Esophagus squamous epithelium (tissue), 5 donors: ENCODE data around the gene CEP63. TPM values are rescaled to one million over a fixed set of nuclear protein-coding genes. Genes with fewer than 3 reads are reported as not detected.

Source experiments
- DNase-seq: peaks from one replicate; lab custom pipeline; 2025; lab: John Stamatoyannopoulos, UW
- H3K27ac ChIP-seq, 4 donors: fragments of 200-600 bp; sonication (generic); one replicate each; pipeline ENCODE4 v1.5.1; 2016 to 2019; ENCODE audit warnings: mild to moderate bottlenecking in 1 of 4
- H3K27me3 ChIP-seq, 4 donors: fragments of 200-600 bp; sonication (generic); 1 replicate in 3 of 4; 2 replicates in 1 of 4; pipeline versions ENCODE4 v1.5.1 to v1.6.0; 2017 to 2021; ENCODE audit warnings: antibody characterized with exemption in 1 of 4
- H3K36me3 ChIP-seq, 3 donors: fragments of 200-600 bp; sonication (generic); one replicate each; pipeline ENCODE4 v1.5.1; 2016 to 2019
- H3K4me1 ChIP-seq, 3 donors: fragments of 200-600 bp; sonication (generic); one replicate each; pipeline ENCODE4 v1.5.1; 2017 to 2019
- H3K4me3 ChIP-seq, 4 donors: fragments of 200-600 bp; sonication (generic); 1 replicate in 3 of 4; 2 replicates in 1 of 4; pipeline ENCODE4 v1.5.1; 2016 to 2019; ENCODE audit warnings: mild to moderate bottlenecking in 2 of 4, moderate library complexity in 1 of 4
- H3K9me3 ChIP-seq, 3 donors: fragments of 200-600 bp; sonication (generic); one replicate each; pipeline ENCODE4 v1.5.1; 2016 to 2019
- POLR2A ChIP-seq, 4 donors: fragments of 450-650 bp; IDR thresholded peaks; one replicate each; pipeline ENCODE4 v1.6.1; 2017; ENCODE audit warnings: antibody characterized with exemption in 4 of 4, mild to moderate bottlenecking in 4 of 4, moderate library complexity in 3 of 4
- WGBS, 2 donors: methylation state at CpG; one replicate each; pipeline ENCODE4 v1.1.5; 2018; 5-methylcytosine and 5-hydroxymethylcytosine counted together
- intact Hi-C: fragments of 100-400 bp; cut with DNase I; formaldehyde crosslinking; loops from one replicate; pipeline ENCODE4 v1.15.0; 2022
- total RNA-seq, 4 donors: library from RNA; depleted of rRNA; stranded (reverse); fragments of >200 nt; gene quantifications; one replicate each; pipeline ENCODE4 v1.1.0, GENCODE V29; 2016
- TF ChIP-seq, protein P1 (sequence below), 6 experiments: fragments of 450-650 bp in 4 of 6; fragments of 200-600 bp in 2 of 6; sonication (generic) in 2 of 6; IDR thresholded peaks; one replicate each; pipeline ENCODE4 v1.5.1; 2016 to 2019; ENCODE audit warnings: antibody characterized with exemption in 6 of 6, mild to moderate bottlenecking in 4 of 6, moderate library complexity in 4 of 6
- donor health status: DM: yes; HTN: yes; CAD: no.

CEP63 gene
- total RNA-seq, 4 donors from 2014 or later, result 7.7 to 18.1 (median 14.4) TPM

DNA sequence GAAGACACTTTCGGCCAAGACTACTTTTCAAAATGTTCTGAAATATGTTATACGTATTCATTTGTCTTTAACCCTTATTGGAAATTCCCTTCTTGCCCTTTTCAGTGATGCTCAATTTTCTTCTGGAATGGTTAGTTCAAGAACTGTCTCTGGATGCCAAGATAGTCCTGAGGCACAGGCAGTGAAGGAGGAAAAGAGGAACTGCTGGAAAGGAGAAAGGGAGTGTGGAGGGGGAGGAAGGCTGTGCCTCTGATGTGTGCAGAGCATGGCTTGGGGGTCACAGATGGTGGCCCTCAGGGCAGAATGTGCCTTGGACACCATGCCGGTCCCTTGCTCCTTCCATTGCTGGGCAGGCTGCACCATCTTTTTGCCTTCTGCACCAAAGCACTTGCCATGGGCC lies 73.7 kb downstream of the CEP63 start:
- DNase-seq, result no peak
- WGBS, 2 donors, result 98 to 100% methylated on average over 3 of the region's 3 CpGs
- no peak overlapping the region for H3K4me3 ChIP-seq
- peaks cover 0 to 9% (median 0%) of the 10 kb centered on the region in 3 donors for H3K4me1 ChIP-seq
- intact Hi-C loops, result no loop called here
- no peaks in the 10 kb centered on the region for H3K9me3 ChIP-seq
- no peak overlapping the region for H3K27ac ChIP-seq
- TF ChIP-seq POLR2A (IDR thresholded peaks at IDR 0.05), result no peak
- TF ChIP-seq, protein P1, sequence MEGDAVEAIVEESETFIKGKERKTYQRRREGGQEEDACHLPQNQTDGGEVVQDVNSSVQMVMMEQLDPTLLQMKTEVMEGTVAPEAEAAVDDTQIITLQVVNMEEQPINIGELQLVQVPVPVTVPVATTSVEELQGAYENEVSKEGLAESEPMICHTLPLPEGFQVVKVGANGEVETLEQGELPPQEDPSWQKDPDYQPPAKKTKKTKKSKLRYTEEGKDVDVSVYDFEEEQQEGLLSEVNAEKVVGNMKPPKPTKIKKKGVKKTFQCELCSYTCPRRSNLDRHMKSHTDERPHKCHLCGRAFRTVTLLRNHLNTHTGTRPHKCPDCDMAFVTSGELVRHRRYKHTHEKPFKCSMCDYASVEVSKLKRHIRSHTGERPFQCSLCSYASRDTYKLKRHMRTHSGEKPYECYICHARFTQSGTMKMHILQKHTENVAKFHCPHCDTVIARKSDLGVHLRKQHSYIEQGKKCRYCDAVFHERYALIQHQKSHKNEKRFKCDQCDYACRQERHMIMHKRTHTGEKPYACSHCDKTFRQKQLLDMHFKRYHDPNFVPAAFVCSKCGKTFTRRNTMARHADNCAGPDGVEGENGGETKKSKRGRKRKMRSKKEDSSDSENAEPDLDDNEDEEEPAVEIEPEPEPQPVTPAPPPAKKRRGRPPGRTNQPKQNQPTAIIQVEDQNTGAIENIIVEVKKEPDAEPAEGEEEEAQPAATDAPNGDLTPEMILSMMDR (IDR thresholded peaks at IDR 0.05), result no peak
- no peaks in the 10 kb centered on the region for H3K27me3 ChIP-seq
- peaks cover 0 to 62% (median 0%) of the 10 kb centered on the region in 3 donors for H3K36me3 ChIP-seq

DNA sequence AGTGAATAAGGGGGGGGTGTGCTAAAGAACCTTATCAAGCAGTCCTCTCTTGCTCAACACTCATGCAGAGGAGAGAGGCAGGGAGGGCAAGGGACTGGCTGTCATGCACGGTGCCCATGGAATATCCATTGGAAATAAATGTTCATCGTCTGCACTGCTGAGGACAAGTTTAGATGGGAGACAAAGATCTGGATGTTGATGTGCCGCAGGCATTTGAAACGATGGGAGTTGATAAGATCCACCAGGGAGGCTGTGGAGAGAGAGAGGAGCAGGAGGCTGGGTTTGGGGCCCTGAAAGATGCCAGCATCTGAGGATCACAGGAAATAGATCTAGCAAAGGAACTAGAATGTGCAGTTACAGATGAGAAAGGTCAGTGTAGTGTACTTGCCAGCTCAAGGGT lies 76.2 kb downstream of the CEP63 start:
- TF ChIP-seq, protein P1 (IDR thresholded peaks at IDR 0.05), result no peak
- no peak for TF ChIP-seq POLR2A (IDR thresholded peaks at IDR 0.05)
- 98% methylated on average over 4 of the region's 4 CpGs for WGBS, 2 donors

DNA sequence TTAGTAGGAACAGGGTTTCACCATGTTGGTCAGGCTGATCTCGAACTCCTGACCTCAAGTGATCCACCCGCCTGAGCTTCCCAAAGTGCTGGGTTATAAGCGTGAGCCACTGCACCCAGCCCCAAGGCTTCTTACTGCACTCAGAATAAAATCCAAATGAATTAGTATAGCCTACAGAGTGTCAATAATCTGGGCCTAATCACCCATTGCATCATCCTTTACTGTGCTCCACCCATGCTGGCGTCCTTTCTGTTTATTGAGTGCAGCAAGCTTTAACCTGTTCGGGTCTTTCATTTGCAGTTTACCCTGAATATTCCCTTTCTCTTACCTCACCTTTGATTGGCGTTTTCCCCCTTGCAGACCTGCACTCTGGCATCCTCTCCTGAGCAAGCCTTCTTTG lies 77.7 kb downstream of the CEP63 start:
- H3K27ac ChIP-seq, result no peak overlapping the region
- WGBS, 2 donors, result 52 to 72% methylated on average over 6 of the region's 6 CpGs
- no peaks in the 10 kb centered on the region for H3K27me3 ChIP-seq
- peaks cover 0 to 43% (median 0%) of the 10 kb centered on the region in 3 donors for H3K36me3 ChIP-seq
- no peaks in the 10 kb centered on the region for H3K9me3 ChIP-seq
- no peak for TF ChIP-seq POLR2A (IDR thresholded peaks at IDR 0.05)
- TF ChIP-seq, protein P1 (IDR thresholded peaks at IDR 0.05), result no peak
- peaks cover 0 to 9% (median 0%) of the 10 kb centered on the region in 3 donors for H3K4me1 ChIP-seq
- H3K4me3 ChIP-seq, result no peak overlapping the region
- DNase-seq, result no peak
- intact Hi-C loops, result no loop called here

More for the DNA sequence above, 76.2 kb downstream of the CEP63 start:
- peaks cover 0 to 55% (median 0%) of the 10 kb centered on the region in 3 donors for H3K36me3 ChIP-seq
- intact Hi-C loops, result no loop called here
- no peak overlapping the region for H3K27ac ChIP-seq
- no peaks in the 10 kb centered on the region for H3K27me3 ChIP-seq
- no peaks in the 10 kb centered on the region for H3K9me3 ChIP-seq
- H3K4me3 ChIP-seq, result no peak overlapping the region
- no peak for DNase-seq
- peaks cover 0 to 9% (median 0%) of the 10 kb centered on the region in 3 donors for H3K4me1 ChIP-seq

DNA sequence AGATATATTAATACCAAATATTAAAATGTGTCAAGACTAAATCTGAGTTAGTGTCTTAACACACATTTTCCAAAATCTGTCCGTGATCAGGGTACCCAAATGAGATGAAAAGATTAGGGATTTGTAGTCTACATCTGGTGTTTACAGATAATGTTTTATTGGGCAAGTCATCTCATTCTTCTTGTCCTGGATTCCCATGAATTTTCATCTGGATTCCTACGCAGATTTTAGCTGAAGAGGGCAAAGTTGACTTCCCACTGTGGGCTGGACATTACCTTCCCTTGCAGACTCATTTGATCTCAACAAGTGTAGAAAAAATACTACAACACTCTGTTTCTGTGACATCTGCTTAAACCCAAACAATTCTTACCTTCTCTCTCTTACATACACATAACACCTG lies 79.1 kb downstream of the CEP63 start:
- Histone ChIP-seq H3K9me3 (peaks cover 0 to 12% (median 0%) of the 10 kb centered on the region in 3 donors), H3K27ac (no peak overlapping the region), H3K36me3 (peaks cover 0 to 29% (median 0%) of the 10 kb centered on the region in 3 donors), H3K4me1 (peaks cover 0 to 9% (median 0%) of the 10 kb centered on the region in 3 donors), H3K27me3 (no peaks in the 10 kb centered on the region), H3K4me3 (no peak overlapping the region)
- intact Hi-C loops, result no loop called here
- no peak for TF ChIP-seq POLR2A (IDR thresholded peaks at IDR 0.05)
- TF ChIP-seq, protein P1 (IDR thresholded peaks at IDR 0.05), result no peak
- no peak for DNase-seq
- 84 to 85% methylated on average over 2 of the region's 2 CpGs for WGBS, 2 donors

DNA sequence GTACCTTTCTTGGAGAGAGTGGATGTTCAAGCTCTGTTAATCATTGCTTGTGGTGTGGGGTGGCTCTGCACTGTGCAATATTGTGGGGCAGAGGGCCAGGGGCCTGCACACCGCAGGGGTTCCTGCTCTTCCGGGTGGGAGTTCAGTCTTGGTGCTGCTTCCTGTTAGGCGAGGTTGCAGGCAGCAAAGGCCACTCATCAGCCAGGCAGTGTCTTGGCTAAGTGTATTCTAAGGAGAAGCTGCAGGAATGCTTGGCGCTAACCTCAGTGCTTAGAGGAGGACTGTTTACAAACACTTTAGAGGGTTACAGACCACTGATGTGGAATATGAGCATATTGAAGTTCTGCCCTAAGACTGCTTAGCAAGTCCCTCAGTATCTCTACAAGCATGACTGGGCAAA lies 81.7 kb downstream of the CEP63 start:
- WGBS, 2 donors, result 72 to 83% methylated on average over 4 of the region's 4 CpGs
- Histone ChIP-seq H3K9me3 (peaks cover 0 to 26% (median 4%) of the 10 kb centered on the region in 3 donors), H3K4me1 (peaks cover 0 to 9% (median 0%) of the 10 kb centered on the region in 3 donors), H3K36me3 (peaks cover 0 to 5% (median 0%) of the 10 kb centered on the region in 3 donors), H3K27ac (no peak overlapping the region), H3K27me3 (no peaks in the 10 kb centered on the region), H3K4me3 (no peak overlapping the region)
- TF ChIP-seq, protein P1 (IDR thresholded peaks at IDR 0.05), result no peak
- no peak for TF ChIP-seq POLR2A (IDR thresholded peaks at IDR 0.05)
- intact Hi-C loops, result no loop called here
- DNase-seq, result no peak
